Activated naive CD8-positive, alpha-beta T cell (primary cell): ENCODE results near the gene CCN6.
"Not testable (repeated sequence)": the region's sequence is repeated elsewhere in the genome, so short reads cannot be mapped to it uniquely, and the experiment has no call there.

Source experiments
- H3K27ac Mint-ChIP-seq: one replicate; pipeline ENCODE4 v1.8.0; 2021; ENCODE audit warnings: mixed read lengths
- H3K27me3 Mint-ChIP-seq: one replicate; pipeline ENCODE4 v1.8.0; 2021; ENCODE audit warnings: mixed read lengths
- H3K36me3 Mint-ChIP-seq: one replicate; pipeline ENCODE4 v1.8.0; 2021; ENCODE audit warnings: mixed read lengths
- H3K4me1 Mint-ChIP-seq: one replicate; pipeline ENCODE4 v1.8.0; 2021; ENCODE audit warnings: low read depth, mixed read lengths
- H3K4me3 Mint-ChIP-seq: one replicate; pipeline ENCODE4 v1.8.0; 2021; ENCODE audit warnings: mild to moderate bottlenecking, mixed read lengths
- H3K9me3 Mint-ChIP-seq: one replicate; pipeline ENCODE4 v1.8.0; 2021; ENCODE audit warnings: low read depth, mixed read lengths

CCN6 gene

DNA sequence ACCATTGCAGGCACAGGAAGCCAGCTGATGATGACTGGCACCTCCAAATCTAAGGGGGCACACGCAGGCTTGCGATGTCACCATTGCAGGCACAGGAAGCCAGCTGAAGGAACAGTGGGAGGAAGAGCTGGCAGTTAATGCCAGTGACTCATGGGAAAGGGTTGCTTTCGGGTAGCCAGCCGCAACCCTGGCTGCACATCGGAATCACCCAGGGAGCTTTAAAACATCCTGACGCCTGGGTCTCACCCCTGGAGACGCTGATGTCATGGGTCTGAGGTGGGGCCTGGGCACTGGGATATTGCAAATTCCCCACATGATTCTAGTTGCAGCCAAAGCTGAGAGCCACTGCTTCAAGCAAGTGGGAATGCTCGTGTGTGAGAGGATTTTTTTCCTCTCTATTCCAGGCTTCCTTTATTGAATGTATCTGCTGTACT, 16.1 kb upstream of the CCN6 start:
- Mint-ChIP-seq H3K9me3 (no peaks in the 10 kb centered on the region), H3K4me3 (peak overlapping the region; percentile 20), H3K36me3 (no peaks in the 10 kb centered on the region), H3K27ac (peak overlapping the region; percentile 72), H3K27me3 (no peaks in the 10 kb centered on the region), H3K4me1 (peaks cover 78% of the 10 kb centered on the region)

DNA sequence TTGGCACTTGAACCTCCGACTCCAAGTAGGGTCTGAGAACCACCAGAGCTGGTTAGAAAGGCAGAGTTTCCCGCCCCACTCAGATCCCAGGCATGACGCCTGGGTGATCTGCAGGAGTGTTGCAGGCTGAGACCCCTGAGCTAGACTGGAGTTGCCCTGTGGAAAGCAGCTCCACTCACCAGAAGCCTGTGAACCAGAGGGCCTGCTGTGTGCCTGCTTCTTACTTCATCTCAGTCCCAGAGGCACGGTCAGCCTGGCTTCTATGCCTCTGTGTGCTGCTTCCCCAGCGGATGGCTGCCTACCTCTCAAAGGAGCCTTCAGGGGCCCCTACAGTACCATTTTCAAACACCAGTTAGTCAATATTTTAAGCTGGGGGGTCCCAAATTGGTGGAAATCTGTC, 15.6 kb upstream of the CCN6 start:
- H3K27ac Mint-ChIP-seq, result peak overlapping the region; percentile 72
- H3K36me3 Mint-ChIP-seq, result no peaks in the 10 kb centered on the region
- peaks cover 81% of the 10 kb centered on the region for H3K4me1 Mint-ChIP-seq
- no peaks in the 10 kb centered on the region for H3K9me3 Mint-ChIP-seq
- no peaks in the 10 kb centered on the region for H3K27me3 Mint-ChIP-seq
- no peak overlapping the region for H3K4me3 Mint-ChIP-seq

DNA sequence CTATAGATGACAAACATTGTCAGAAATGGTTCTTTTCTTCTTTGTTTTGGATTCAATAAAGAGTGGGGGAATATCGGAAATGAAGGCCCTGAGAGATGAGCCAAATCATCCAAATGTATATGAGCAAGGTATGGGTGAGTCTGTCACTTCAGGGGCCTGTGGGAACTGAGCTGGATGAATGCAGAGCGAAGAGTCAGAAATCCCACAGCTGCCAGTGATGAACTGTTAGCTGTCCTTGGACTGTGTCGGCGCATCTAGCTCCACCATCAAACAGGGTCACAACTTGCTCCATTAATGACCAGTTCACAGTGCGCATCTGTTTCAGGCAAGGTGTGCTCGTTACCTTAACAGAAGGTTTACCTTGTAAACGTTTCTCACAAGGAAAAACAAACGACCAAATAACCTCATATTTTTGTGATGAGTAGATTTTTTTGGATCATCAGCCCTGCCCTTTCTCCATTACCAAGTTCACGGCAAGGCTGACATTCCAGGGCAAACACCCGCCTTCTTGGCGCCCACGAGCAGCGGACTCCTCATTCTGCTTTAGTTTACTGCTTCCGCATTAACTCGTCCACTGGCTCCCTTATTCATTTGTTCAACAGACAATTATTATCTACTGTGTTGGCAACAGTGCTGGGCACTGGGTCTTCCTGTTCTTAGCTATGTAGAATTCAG, 15.0 kb upstream of the CCN6 start:
- peaks cover 81% of the 10 kb centered on the region for H3K4me1 Mint-ChIP-seq
- no peak overlapping the region for H3K27ac Mint-ChIP-seq
- H3K27me3 Mint-ChIP-seq, result no peaks in the 10 kb centered on the region
- H3K36me3 Mint-ChIP-seq, result no peaks in the 10 kb centered on the region
- H3K4me3 Mint-ChIP-seq, result no peak overlapping the region
- H3K9me3 Mint-ChIP-seq, result no peaks in the 10 kb centered on the region

DNA sequence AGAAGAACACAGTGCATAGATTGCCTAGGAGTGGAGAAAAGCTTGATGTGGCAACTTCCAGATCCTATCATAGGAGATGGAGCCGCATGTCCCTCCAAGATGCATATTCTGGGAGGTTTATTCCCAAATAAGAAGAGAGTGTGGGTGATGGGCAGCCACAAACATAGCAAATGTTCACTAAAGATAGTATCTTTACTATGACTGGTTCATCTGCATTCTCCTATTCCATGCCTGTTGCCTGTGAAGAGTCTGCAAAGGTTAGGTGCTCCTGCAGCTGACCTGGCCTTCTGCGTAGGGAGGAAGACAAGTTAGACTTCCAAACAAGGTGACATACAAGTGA, 14.5 kb upstream of the CCN6 start:
- H3K4me3 Mint-ChIP-seq, result no peak overlapping the region
- peak overlapping the region; percentile 72 for H3K27ac Mint-ChIP-seq
- no peaks in the 10 kb centered on the region for H3K9me3 Mint-ChIP-seq
- peaks cover 79% of the 10 kb centered on the region for H3K4me1 Mint-ChIP-seq
- no peaks in the 10 kb centered on the region for H3K27me3 Mint-ChIP-seq
- H3K36me3 Mint-ChIP-seq, result no peaks in the 10 kb centered on the region

DNA sequence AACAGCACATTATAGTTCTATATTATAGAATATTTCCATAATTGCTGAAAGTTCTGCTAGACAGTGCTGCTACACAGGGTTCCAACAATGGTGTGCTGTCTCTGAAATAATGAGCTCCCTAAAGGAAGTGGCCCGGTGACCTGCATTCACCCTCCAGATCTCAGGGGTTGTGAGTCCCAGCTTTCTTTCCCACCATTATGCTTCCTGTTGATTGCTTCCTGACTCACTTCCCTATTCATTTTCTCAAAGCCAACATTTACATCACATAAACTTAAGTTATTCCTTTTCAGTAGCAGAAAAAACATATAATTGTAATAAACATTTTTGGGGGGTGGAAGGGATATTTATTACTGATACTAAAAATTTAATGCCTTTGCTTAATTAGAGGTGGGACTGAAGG, 12.9 kb upstream of the CCN6 start:
- Mint-ChIP-seq H3K27ac (peak overlapping the region; percentile 96), H3K36me3 (no peaks in the 10 kb centered on the region), H3K9me3 (no peaks in the 10 kb centered on the region), H3K4me1 (peaks cover 68% of the 10 kb centered on the region), H3K27me3 (no peaks in the 10 kb centered on the region), H3K4me3 (no peak overlapping the region)

DNA sequence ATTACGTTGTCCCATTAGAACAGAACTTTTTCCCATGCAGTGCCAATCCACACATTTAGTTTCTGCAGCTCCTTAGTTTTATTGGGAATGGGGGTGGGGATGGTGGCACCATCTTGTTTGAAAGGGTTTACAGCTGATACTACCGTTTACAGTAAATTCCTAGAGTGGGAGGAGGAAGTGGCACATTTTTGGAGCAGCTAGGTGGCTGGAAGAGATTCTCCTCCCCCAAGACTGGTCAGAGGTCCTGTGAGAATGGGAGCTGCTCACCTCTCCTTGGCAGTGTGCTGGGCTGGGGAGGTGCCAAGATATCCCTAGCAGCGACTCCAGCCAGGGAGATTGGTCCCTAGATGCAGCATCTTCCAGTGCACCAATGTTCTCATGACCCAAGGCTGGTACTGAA, 12.4 kb upstream of the CCN6 start:
- Mint-ChIP-seq H3K9me3 (no peaks in the 10 kb centered on the region), H3K4me3 (peak overlapping the region; percentile 90), H3K4me1 (peaks cover 62% of the 10 kb centered on the region), H3K36me3 (no peaks in the 10 kb centered on the region), H3K27me3 (no peaks in the 10 kb centered on the region), H3K27ac (peak overlapping the region; percentile 96)

DNA sequence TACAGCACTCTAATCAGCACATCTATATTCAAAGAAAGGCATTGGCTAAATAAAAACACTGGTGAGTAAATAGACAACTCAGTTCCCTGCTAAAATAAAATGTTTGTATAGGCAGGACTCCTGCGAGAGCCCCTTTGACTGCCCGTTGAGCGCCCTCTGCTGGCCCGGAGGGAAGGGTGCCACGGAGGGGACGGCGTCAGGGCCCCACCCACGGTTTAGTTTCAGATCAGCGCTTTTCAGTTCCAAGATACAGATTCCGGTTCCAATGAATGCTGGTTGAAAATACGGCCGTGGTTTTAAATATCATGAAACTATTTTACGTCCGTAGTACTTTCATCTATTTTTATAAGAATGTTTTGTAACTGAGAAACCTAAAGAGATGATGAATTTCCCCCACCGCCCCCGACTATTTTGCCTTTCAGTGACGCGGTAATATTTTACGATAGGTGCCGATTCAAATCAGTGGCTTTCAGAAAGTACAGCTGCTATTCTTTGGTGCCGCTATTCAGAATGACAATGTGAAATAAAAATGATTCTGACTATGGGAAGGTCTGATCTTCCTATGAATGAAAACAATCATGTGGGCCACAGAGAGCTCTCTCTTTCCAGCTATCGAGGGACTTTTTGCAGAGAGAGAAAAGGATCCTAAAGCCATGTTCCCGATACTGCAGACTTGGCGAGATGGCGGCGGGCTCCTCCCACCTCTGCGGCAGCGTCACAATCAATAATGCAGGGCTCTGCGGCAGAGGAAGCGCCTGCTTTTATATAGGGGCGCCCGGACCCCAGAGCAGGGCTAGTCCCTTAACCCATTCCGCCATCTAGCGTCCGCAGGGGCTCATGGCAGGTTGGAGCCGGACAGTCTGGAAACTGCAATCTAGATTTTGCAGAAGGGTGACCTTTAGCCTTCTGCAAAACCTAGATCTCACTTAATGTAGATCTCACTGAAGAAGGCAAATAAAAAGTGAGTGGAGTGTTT, 10.6 kb upstream of the CCN6 start:
- Mint-ChIP-seq H3K36me3 (no peaks in the 10 kb centered on the region), H3K9me3 (no peaks in the 10 kb centered on the region), H3K27me3 (no peaks in the 10 kb centered on the region), H3K4me1 (peaks cover 45% of the 10 kb centered on the region), H3K27ac (peak overlapping the region; percentile 96), H3K4me3 (peak overlapping the region; percentile 90)

DNA sequence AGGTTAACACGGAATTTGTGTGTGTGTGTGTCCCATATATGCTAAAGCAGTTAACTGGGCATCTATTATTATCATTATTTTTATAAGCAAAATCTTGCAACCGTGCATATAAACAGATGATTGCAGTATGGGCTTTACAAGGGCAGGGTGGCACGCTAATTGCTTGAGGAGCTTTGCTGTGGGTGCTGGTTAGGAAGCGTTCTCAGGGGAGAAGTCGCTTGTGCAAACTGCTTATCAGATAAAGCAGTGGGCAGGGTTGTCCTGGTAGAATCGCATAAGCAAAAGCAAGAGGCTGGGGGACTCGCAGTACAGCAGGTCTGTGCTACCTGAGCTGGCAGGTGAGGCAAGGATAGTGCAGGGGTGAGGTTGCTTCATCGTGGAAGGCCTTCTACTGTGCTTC, 9.7 kb upstream of the CCN6 start:
- Mint-ChIP-seq H3K4me1 (peaks cover 41% of the 10 kb centered on the region), H3K36me3 (no peaks in the 10 kb centered on the region), H3K27me3 (no peaks in the 10 kb centered on the region), H3K9me3 (no peaks in the 10 kb centered on the region), H3K4me3 (peak overlapping the region; percentile 90), H3K27ac (peak overlapping the region; percentile 96)

DNA sequence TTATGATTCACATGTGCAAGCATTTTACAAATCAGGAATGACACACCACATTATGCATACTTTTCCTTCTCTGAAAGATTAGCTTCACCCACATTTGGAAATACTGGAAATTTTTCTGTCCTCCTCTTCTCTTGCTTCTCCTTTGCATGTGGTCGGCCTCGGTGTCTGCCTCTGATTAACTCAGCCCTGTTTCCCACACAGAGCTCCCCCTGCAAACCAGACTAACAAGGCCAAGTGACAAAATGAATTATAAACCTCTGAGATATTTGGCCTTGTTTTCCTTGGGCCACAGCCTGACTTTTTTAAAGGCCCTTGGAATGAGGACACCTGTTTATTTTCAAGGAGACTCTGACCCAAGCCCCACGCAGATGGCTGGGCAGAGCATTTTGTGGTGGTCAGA, 9.0 kb upstream of the CCN6 start:
- no peak overlapping the region for H3K27ac Mint-ChIP-seq

DNA sequence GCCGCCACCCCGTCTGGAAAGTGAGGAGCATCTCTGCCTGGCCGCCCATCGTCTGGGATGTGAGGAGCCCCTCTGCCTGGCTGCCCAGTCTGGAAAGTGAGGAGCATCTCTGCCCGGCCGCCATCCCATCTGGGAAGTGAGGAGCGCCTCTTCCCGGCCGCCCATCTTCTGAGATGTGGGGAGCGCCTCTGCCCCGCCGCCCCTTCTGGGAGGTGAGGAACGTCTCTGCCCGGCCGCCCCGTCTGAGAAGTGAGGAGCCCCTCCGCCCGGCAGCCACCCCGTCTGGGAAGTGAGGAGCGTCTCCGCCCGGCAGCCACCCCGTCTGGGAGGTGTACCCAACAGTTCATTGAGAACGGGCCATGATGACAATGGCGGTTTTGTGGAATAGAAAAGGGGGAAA, 6.4 kb upstream of the CCN6 start:
- not testable (repeated sequence) for H3K27ac Mint-ChIP-seq, H3K4me3 Mint-ChIP-seq, H3K9me3 Mint-ChIP-seq, H3K27me3 Mint-ChIP-seq, H3K36me3 Mint-ChIP-seq
- H3K4me1 Mint-ChIP-seq, result peaks cover 18% of the 10 kb centered on the region

More for the DNA sequence above, 9.0 kb upstream of the CCN6 start:
- Mint-ChIP-seq H3K4me3 (peak overlapping the region; percentile 32), H3K4me1 (peaks cover 36% of the 10 kb centered on the region), H3K9me3 (no peaks in the 10 kb centered on the region), H3K27me3 (no peaks in the 10 kb centered on the region), H3K36me3 (no peaks in the 10 kb centered on the region)

DNA sequence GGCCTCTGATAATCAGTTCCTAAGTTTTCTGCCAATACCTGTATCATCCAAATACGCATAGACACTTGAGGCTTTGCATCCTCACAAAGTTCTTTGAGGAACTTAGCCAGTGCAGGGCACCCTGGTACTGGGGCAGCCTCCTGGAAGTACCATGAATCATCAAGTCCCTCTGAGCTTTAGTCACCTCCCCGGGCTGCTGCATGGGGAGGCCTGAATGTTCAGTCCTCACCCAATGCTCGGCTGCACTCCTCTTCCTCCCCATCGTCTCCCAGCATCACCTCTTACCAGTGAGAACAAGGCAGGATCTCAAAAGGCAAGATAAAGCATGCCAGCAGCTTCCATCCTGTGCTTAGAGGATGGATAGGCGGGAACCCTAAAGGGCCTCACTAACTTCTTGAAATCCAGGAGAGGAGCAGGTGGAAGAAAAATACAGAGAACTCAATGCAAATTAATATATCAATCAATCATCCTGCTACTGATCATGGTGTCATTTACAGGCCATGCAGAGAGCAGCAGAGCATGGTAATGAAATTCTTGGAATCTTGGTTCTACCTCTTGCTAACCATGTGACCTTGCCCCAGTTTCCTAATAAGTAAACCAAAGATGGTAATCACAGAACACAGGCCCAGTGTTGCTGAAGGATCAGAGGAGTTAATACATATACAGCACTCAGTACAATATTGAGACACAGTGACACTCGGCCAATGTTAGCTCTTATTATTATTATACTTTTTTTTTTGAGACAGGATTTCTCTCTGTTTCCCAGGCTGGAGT, 4.7 kb upstream of the CCN6 start:
- H3K4me3 Mint-ChIP-seq, result no peak overlapping the region
- no peaks in the 10 kb centered on the region for H3K36me3 Mint-ChIP-seq
- no peak overlapping the region for H3K27ac Mint-ChIP-seq
- H3K4me1 Mint-ChIP-seq, result peaks cover 3% of the 10 kb centered on the region
- H3K27me3 Mint-ChIP-seq, result no peaks in the 10 kb centered on the region
- H3K9me3 Mint-ChIP-seq, result no peaks in the 10 kb centered on the region

DNA sequence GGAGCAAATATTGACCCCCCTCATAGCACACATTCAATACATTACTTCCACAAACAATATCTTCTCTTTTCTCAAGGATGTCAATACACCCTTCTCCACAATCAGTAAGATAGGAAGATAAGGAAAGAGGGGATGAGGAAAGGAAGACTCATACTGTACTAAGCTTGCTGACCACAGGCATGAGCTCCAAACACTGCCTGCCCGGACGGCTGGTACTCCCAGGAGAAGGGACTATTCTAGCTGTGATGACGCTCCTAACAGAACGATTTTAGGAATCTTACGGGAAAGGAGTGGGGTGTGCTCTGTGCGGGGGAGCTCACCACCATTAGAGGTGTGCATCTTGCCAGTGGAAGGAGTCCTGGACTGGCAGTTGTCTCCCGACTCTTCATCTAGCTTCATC, 3.9 kb upstream of the CCN6 start:
- Mint-ChIP-seq H3K9me3 (no peaks in the 10 kb centered on the region), H3K4me3 (no peak overlapping the region), H3K27ac (no peak overlapping the region), H3K4me1 (peaks cover 3% of the 10 kb centered on the region), H3K27me3 (no peaks in the 10 kb centered on the region), H3K36me3 (no peaks in the 10 kb centered on the region)

DNA sequence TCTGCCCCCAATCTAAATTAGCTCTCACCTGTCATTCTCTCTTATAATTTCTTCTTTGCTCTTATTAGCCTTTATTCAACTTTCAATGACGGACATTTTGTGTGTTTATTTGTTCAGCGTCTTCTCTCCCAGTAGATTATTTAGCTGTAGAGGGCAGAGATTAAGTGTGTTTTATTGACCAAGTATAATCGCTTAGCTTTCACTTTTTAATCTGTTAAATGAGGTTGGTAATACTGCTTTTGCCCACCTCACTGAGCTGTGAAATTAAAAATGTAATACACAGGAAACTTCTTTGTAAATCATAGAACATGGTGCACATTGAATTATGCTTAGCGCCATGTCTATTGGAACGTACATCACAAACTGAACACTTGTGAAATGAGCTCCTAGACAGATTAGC, 3.5 kb upstream of the CCN6 start:
- H3K27ac Mint-ChIP-seq, result no peak overlapping the region
- H3K36me3 Mint-ChIP-seq, result no peaks in the 10 kb centered on the region

DNA sequence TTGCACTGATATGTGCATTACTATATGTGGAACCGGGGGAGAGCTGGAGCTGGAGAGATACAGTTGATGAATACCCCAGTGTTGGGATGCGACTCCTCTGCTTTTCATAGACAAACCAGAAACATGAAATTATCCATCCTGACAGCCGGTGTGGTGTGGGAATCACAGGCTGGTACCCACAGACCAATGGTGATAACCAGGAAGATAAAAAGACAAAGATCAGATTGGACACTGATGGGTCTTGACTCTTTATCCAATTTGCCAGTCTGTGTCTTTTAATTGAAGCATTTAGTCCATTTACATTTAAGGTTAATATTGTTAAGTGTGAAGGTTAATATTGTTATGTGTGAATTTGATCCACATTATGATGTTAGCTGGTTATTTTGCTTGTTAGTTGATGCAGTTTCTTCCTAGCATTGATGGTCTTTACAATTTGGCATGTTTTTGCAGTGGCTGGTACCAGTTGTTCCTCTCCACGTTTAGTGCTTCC, 2.6 kb upstream of the CCN6 start:
- H3K4me3 Mint-ChIP-seq, H3K27me3 Mint-ChIP-seq, H3K4me1 Mint-ChIP-seq, H3K9me3 Mint-ChIP-seq, H3K36me3 Mint-ChIP-seq, H3K27ac Mint-ChIP-seq: not testable (repeated sequence)

More for the DNA sequence above, 3.5 kb upstream of the CCN6 start:
- H3K27me3 Mint-ChIP-seq, result no peaks in the 10 kb centered on the region
- H3K4me3 Mint-ChIP-seq, result no peak overlapping the region
- H3K4me1 Mint-ChIP-seq, result peaks cover under 1% of the 10 kb centered on the region
- H3K9me3 Mint-ChIP-seq, result no peaks in the 10 kb centered on the region
